CD14-positive monocyte (primary cell): ENCODE measurements around the gene MEGF8. TPM values are rescaled to one million over a fixed set of nuclear protein-coding genes. Genes with fewer than 3 reads are reported as not detected.

Source experiments
- DNase-seq, 3 donors: peaks; one replicate each; pipeline ENCODE4 v3.0.0-alpha.2; 2011 to 2022
- H2AFZ ChIP-seq: 2 replicates; pipeline ENCODE4 v1.6.0; 2012; ENCODE audit warnings: mild to moderate bottlenecking, low read depth, low read length, inconsistent platforms; ENCODE audit not compliant: insufficient read depth, poor library complexity, severe bottlenecking
- H3K27ac ChIP-seq, 2 donors: 1 replicate in 1 of 2; 2 replicates in 1 of 2; pipeline ENCODE4 v1.5.1; 2012 to 2013; ENCODE audit warnings: low read length in 2 of 2, control low read depth in 1 of 2, inconsistent platforms in 1 of 2, low read depth in 1 of 2, mild to moderate bottlenecking in 1 of 2
- H3K27me3 ChIP-seq, 2 donors: one replicate each; pipeline versions ENCODE4 v1.6.0 to v1.6.1; 2011 to 2013; ENCODE audit warnings: low read length in 2 of 2; ENCODE audit not compliant: control insufficient read depth in 2 of 2, insufficient read depth in 2 of 2
- H3K36me3 ChIP-seq, 2 donors: replicated peaks in 1 of 2; 1 replicate in 1 of 2; 2 replicates in 1 of 2; pipeline versions ENCODE4 v1.5.1 to v1.6.1; 2012 to 2013; ENCODE audit warnings: low read length in 2 of 2, control low read depth in 1 of 2, inconsistent platforms in 1 of 2, mild to moderate bottlenecking in 1 of 2; ENCODE audit not compliant: insufficient read depth in 2 of 2, control insufficient read depth in 1 of 2
- H3K4me1 ChIP-seq, 2 donors: 1 replicate in 1 of 2; 2 replicates in 1 of 2; pipeline versions ENCODE4 v1.5.1 to v1.6.1; 2012 to 2013; ENCODE audit warnings: low read length in 2 of 2, control low read depth in 1 of 2, inconsistent platforms in 1 of 2, mild to moderate bottlenecking in 1 of 2, moderate library complexity in 1 of 2; ENCODE audit not compliant: insufficient read depth in 2 of 2, control insufficient read depth in 1 of 2
- H3K4me2 ChIP-seq: replicated peaks from 2 replicates; pipeline ENCODE3; 2012; ENCODE audit warnings: low read length, moderate library complexity, mild to moderate bottlenecking; ENCODE audit not compliant: poor library complexity, severe bottlenecking; ENCODE audit errors: extremely low read depth
- H3K4me3 ChIP-seq, 3 experiments: fragments of 200-600 bp in 1 of 3; sonication (generic) in 1 of 3; replicated peaks in 1 of 3; 1 replicate in 2 of 3; 2 replicates in 1 of 3; pipeline ENCODE4 v1.5.1; 2011 to 2013; ENCODE audit warnings: low read length in 3 of 3, mild to moderate bottlenecking in 3 of 3, control low read depth in 2 of 3, low read depth in 2 of 3, inconsistent platforms in 1 of 3, moderate library complexity in 1 of 3
- H3K79me2 ChIP-seq: 2 replicates; pipeline ENCODE4 v1.6.0; 2012; ENCODE audit warnings: mild to moderate bottlenecking, control low read depth, inconsistent platforms, low read length, moderate library complexity; ENCODE audit not compliant: insufficient read depth
- H3K9ac ChIP-seq: 2 replicates; pipeline ENCODE4 v1.6.0; 2017; ENCODE audit warnings: low read length, mild to moderate bottlenecking; ENCODE audit not compliant: insufficient read depth, poor library complexity, severe bottlenecking
- H3K9me3 ChIP-seq, 2 donors: replicated peaks in 1 of 2; 1 replicate in 1 of 2; 2 replicates in 1 of 2; pipeline versions ENCODE4 v1.5.1 to v1.6.1; 2012 to 2013; ENCODE audit warnings: low read length in 2 of 2, control low read depth in 1 of 2; ENCODE audit not compliant: control insufficient read depth in 1 of 2, insufficient read depth in 1 of 2
- H4K20me1 ChIP-seq: 2 replicates; pipeline ENCODE4 v1.6.0; 2012; ENCODE audit warnings: mild to moderate bottlenecking, low read length, control low read depth, moderate library complexity; ENCODE audit not compliant: insufficient read depth
- H3K27ac Mint-ChIP-seq, 7 donors: one replicate each; pipeline ENCODE4 v1.8.0; 2020; ENCODE audit warnings: mild to moderate bottlenecking in 7 of 7, mixed read lengths in 7 of 7, moderate library complexity in 6 of 7, inconsistent platforms in 2 of 7
- H3K27me3 Mint-ChIP-seq, 3 donors: one replicate each; pipeline ENCODE4 v1.8.0; 2021 to 2022; ENCODE audit warnings: low read depth in 3 of 3, mild to moderate bottlenecking in 3 of 3, mixed read lengths in 3 of 3, moderate library complexity in 3 of 3, inconsistent platforms in 1 of 3
- H3K36me3 Mint-ChIP-seq, 2 donors: one replicate each; pipeline ENCODE4 v1.8.0; 2020; ENCODE audit warnings: mixed read lengths in 2 of 2, inconsistent platforms in 1 of 2, mild to moderate bottlenecking in 1 of 2
- H3K4me1 Mint-ChIP-seq: one replicate; pipeline ENCODE4 v1.8.0; 2020; ENCODE audit warnings: mild to moderate bottlenecking, mixed read lengths
- H3K4me3 Mint-ChIP-seq, 2 donors: one replicate each; pipeline ENCODE4 v1.8.0; 2020; ENCODE audit warnings: mild to moderate bottlenecking in 2 of 2, mixed read lengths in 2 of 2, moderate library complexity in 1 of 2
- H3K9me3 Mint-ChIP-seq, 7 donors: one replicate each; pipeline ENCODE4 v1.8.0; 2020 to 2022; ENCODE audit warnings: mixed read lengths in 7 of 7, mild to moderate bottlenecking in 6 of 7, moderate library complexity in 6 of 7, inconsistent platforms in 2 of 7
- WGBS: methylation state at CpG from one replicate; pipeline ENCODE4 v1.1.5; 2013; ENCODE audit warnings: missing lambda C conversion rate; ENCODE audit not compliant: insufficient coverage; 5-methylcytosine and 5-hydroxymethylcytosine counted together
- intact Hi-C, 2 donors: fragments of 100-400 bp; cut with micrococcal nuclease; formaldehyde crosslinking; loops; one replicate each; pipeline versions ENCODE4 v1.15.0 to v1.15.1; 2023
- polyA plus RNA-seq, 3 donors: library from polyadenylated mRNA; depleted of rRNA in 1 of 3; unstranded in 2 of 3; stranded (reverse) in 1 of 3; fragments of 300-500 nt in 2 of 3; fragments of >200 nt in 1 of 3; fragmentation: Illumina TruSeq in 2 of 3; gene quantifications; 1 replicate in 2 of 3; 2 replicates in 1 of 3; pipeline ENCODE4 v1.2.3, GENCODE V29; 2012 to 2021
- TF ChIP-seq, protein P1 (sequence below): fragments of 200-600 bp; IDR thresholded peaks from one replicate; pipeline ENCODE4 v1.8.0; 2022; ENCODE audit warnings: antibody characterized with exemption, mild to moderate bottlenecking

Gene MEGF8
- polyA plus RNA-seq, 3 donors = 0.15 to 2.7 (median 0.27) TPM

GRCh38 chr19:42281827-42282762 is 43.3 kb upstream of the MEGF8 start:
- intact Hi-C loops = loop anchor here (2.0 to 10.0 kb wide), 6 partner anchors 13 to 150 kb away; partner anchors contain the start of genes CIC (in 2 of the 2), GSK3A (in 2 of the 2) and POU2F2 (in 2 of the 2)
- peak overlapping the region in 1 of 3 experiments; percentile 76 for H3K4me3 ChIP-seq
- peak overlapping the region in 1 of 2 donors; percentile 89 for H3K27ac ChIP-seq
- Mint-ChIP-seq H3K4me1 (peaks cover 43% of the 10 kb centered on the region), H3K4me3 (peak overlapping the region; percentile 53 to 64), H3K27ac (peak overlapping the region in 5 of 7 donors; percentile 19 to 90 (median 45)), H3K27me3 (peaks cover 0 to 3% (median 2%) of the 10 kb centered on the region in 3 donors), H3K9me3 (no peaks in the 10 kb centered on the region), H3K36me3 (peaks cover 11 to 16% of the 10 kb centered on the region in 2 donors)
- H2AFZ ChIP-seq = no peak overlapping the region
- H3K27me3 ChIP-seq = no peaks in the 10 kb centered on the region
- H3K4me2 ChIP-seq = peak overlapping the region; percentile 79
- peaks cover 61 to 83% of the 10 kb centered on the region in 2 donors for H3K4me1 ChIP-seq
- peaks cover 69% of the 10 kb centered on the region for H3K79me2 ChIP-seq
- DNase-seq = peak in 1 of 3 donors; percentile 14
- 36% methylated on average over 6 of the region's 7 CpGs for WGBS
- H4K20me1 ChIP-seq = peaks cover 60% of the 10 kb centered on the region
- no peak overlapping the region for H3K9ac ChIP-seq
- peaks cover 5 to 9% of the 10 kb centered on the region in 2 donors for H3K36me3 ChIP-seq
- no peaks in the 10 kb centered on the region for H3K9me3 ChIP-seq
- TF ChIP-seq, protein P1, sequence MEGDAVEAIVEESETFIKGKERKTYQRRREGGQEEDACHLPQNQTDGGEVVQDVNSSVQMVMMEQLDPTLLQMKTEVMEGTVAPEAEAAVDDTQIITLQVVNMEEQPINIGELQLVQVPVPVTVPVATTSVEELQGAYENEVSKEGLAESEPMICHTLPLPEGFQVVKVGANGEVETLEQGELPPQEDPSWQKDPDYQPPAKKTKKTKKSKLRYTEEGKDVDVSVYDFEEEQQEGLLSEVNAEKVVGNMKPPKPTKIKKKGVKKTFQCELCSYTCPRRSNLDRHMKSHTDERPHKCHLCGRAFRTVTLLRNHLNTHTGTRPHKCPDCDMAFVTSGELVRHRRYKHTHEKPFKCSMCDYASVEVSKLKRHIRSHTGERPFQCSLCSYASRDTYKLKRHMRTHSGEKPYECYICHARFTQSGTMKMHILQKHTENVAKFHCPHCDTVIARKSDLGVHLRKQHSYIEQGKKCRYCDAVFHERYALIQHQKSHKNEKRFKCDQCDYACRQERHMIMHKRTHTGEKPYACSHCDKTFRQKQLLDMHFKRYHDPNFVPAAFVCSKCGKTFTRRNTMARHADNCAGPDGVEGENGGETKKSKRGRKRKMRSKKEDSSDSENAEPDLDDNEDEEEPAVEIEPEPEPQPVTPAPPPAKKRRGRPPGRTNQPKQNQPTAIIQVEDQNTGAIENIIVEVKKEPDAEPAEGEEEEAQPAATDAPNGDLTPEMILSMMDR = no peak

GRCh38 chr19:42282819-42283187 is 42.6 kb upstream of the MEGF8 start:
- no peak for DNase-seq
- H3K9ac ChIP-seq = no peak overlapping the region
- H4K20me1 ChIP-seq = peaks cover 62% of the 10 kb centered on the region
- H3K36me3 ChIP-seq = peaks cover 8 to 11% of the 10 kb centered on the region in 2 donors
- H3K4me1 ChIP-seq = peaks cover 61 to 85% of the 10 kb centered on the region in 2 donors
- Mint-ChIP-seq H3K27ac (peak overlapping the region in 3 of 7 donors; percentile 45 to 90 (median 54)), H3K36me3 (peaks cover 15 to 18% of the 10 kb centered on the region in 2 donors), H3K9me3 (no peaks in the 10 kb centered on the region), H3K27me3 (peaks cover 0 to 5% (median 2%) of the 10 kb centered on the region in 3 donors), H3K4me3 (no peak overlapping the region), H3K4me1 (peaks cover 48% of the 10 kb centered on the region)
- peak overlapping the region; percentile 75 for H3K4me2 ChIP-seq
- H3K9me3 ChIP-seq = no peaks in the 10 kb centered on the region
- no peak overlapping the region for H2AFZ ChIP-seq
- peaks cover 64% of the 10 kb centered on the region for H3K79me2 ChIP-seq
- peak overlapping the region in 1 of 2 donors; percentile 89 for H3K27ac ChIP-seq
- peak overlapping the region in 1 of 3 experiments; percentile 76 for H3K4me3 ChIP-seq
- WGBS = 45% methylated on average over 3 of the region's 4 CpGs
- intact Hi-C loops = loop anchor here (2.0 to 10.0 kb wide), 6 partner anchors 14 to 151 kb away; partner anchors contain the start of genes CIC (in 2 of the 2), GSK3A (in 2 of the 2) and POU2F2 (in 2 of the 2)
- no peaks in the 10 kb centered on the region for H3K27me3 ChIP-seq
- TF ChIP-seq, protein P1 = no peak
